B cell (primary cell): ENCODE results near the gene PSMD9. TPM values are rescaled to one million over a fixed set of nuclear protein-coding genes. Genes with fewer than 3 reads are reported as not detected.
"Not testable (repeated sequence)": the region's sequence is repeated elsewhere in the genome, so short reads cannot be mapped to it uniquely, and the experiment has no call there.

ENCODE experiments used
- ATAC-seq: fragments of 200-7000 bp; cut with Tn5 transposase; one replicate; pipeline ENCODE4 v1.10.0; 2021; ENCODE audit warnings: low read depth, mild to moderate bottlenecking, moderate number of reproducible peaks, moderate library complexity
- CTCF ChIA-PET: fragments of 350-600 bp; sonication (Branson Sonifier 250); formaldehyde crosslinking; loops from one replicate; lab custom pipeline; 2021; ENCODE audit warnings: antibody characterized with exemption, inconsistent platforms; lab: Charles Lee
- POLR2A ChIA-PET: fragments of 350-600 bp; sonication (Branson Sonifier 250); formaldehyde crosslinking; loops from one replicate; lab custom pipeline; 2021; ENCODE audit warnings: antibody characterized with exemption; lab: Charles Lee
- DNase-seq: peaks from one replicate; pipeline ENCODE4 v3.0.0; 2013
- H2AFZ ChIP-seq: 2 replicates; pipeline ENCODE4 v1.6.1; 2012; ENCODE audit warnings: mild to moderate bottlenecking, low read depth, low read length; ENCODE audit not compliant: insufficient read depth, poor library complexity, severe bottlenecking
- H3K27ac ChIP-seq, 2 donors: 1 replicate in 1 of 2; 2 replicates in 1 of 2; pipeline ENCODE4 v1.5.1; 2012 to 2013; ENCODE audit warnings: low read length in 2 of 2, mild to moderate bottlenecking in 2 of 2, moderate library complexity in 1 of 2
- H3K27me3 ChIP-seq, 4 experiments: fragments of 200-600 bp in 1 of 4; sonication (generic) in 1 of 4; replicated peaks in 1 of 4; 1 replicate in 2 of 4; 2 replicates in 2 of 4; pipeline versions ENCODE4 v1.6.1 to v1.7.0; 2013 to 2016; ENCODE audit warnings: low read length in 3 of 4, mild to moderate bottlenecking in 2 of 4, mixed read lengths in 1 of 4, moderate library complexity in 1 of 4; ENCODE audit not compliant: insufficient read depth in 4 of 4, control insufficient read depth in 3 of 4; ENCODE audit errors: control extremely low read depth in 1 of 4
- H3K36me3 ChIP-seq, 2 experiments: replicated peaks in 1 of 2; 1 replicate in 1 of 2; 2 replicates in 1 of 2; pipeline versions ENCODE4 v1.6.1 to v1.7.1; 2013; ENCODE audit warnings: low read length in 1 of 2; ENCODE audit not compliant: insufficient read depth in 2 of 2, control insufficient read depth in 1 of 2; ENCODE audit errors: control extremely low read depth in 1 of 2, extremely low read depth in 1 of 2
- H3K4me1 ChIP-seq, 2 donors: fragments of 200-600 bp in 1 of 2; sonication (generic) in 1 of 2; 1 replicate in 1 of 2; 2 replicates in 1 of 2; pipeline versions ENCODE4 v1.5.1 to v1.6.1; 2013 to 2017; ENCODE audit warnings: low read length in 2 of 2; ENCODE audit not compliant: control insufficient read depth in 2 of 2, insufficient read depth in 2 of 2
- H3K4me2 ChIP-seq: replicated peaks from 2 replicates; pipeline ENCODE3; 2012; ENCODE audit warnings: mild to moderate bottlenecking, low read depth, low read length; ENCODE audit not compliant: poor library complexity, severe bottlenecking
- H3K4me3 ChIP-seq, 5 experiments: fragments of 200-600 bp in 1 of 5; sonication (generic) in 1 of 5; 1 replicate in 3 of 5; 2 replicates in 2 of 5; pipeline versions ENCODE4 v1.5.1 to v1.7.0; 2011 to 2016; ENCODE audit warnings: low read length in 4 of 5, mild to moderate bottlenecking in 4 of 5, low read depth in 2 of 5, control low read depth in 1 of 5, moderate library complexity in 1 of 5; ENCODE audit not compliant: insufficient read depth in 1 of 5; ENCODE audit errors: control extremely low read depth in 1 of 5, extremely low read depth in 1 of 5
- H3K79me2 ChIP-seq: fragments of 200-600 bp; sonication (generic); one replicate; pipeline ENCODE4 v1.6.0; 2016; ENCODE audit warnings: low read length; ENCODE audit not compliant: control insufficient read depth, insufficient read depth
- H3K9ac ChIP-seq: fragments of 200-600 bp; sonication (generic); 2 replicates; pipeline ENCODE4 v1.6.1; 2017; ENCODE audit warnings: mild to moderate bottlenecking, low read length, moderate library complexity
- H3K9me3 ChIP-seq, 3 donors: one replicate each; pipeline versions ENCODE4 v1.6.1 to v1.7.1; 2013; ENCODE audit warnings: low read length in 2 of 3; ENCODE audit not compliant: control insufficient read depth in 2 of 3, insufficient read depth in 1 of 3; ENCODE audit errors: control extremely low read depth in 1 of 3
- H4K20me1 ChIP-seq: 2 replicates; pipeline ENCODE4 v1.6.0; 2012; ENCODE audit warnings: mild to moderate bottlenecking, low read length; ENCODE audit not compliant: insufficient read depth, control insufficient read depth, poor library complexity, severe bottlenecking
- H3K27ac Mint-ChIP-seq: one replicate; pipeline ENCODE4 v1.8.0; 2021; ENCODE audit warnings: mixed read lengths
- H3K27me3 Mint-ChIP-seq: one replicate; pipeline ENCODE4 v1.8.0; 2021; ENCODE audit warnings: mixed read lengths
- H3K4me1 Mint-ChIP-seq: one replicate; pipeline ENCODE4 v1.8.0; 2021; ENCODE audit warnings: mixed read lengths
- H3K4me3 Mint-ChIP-seq: one replicate; pipeline ENCODE4 v1.8.0; 2021; ENCODE audit warnings: mixed read lengths
- H3K9me3 Mint-ChIP-seq: one replicate; pipeline ENCODE4 v1.8.0; 2022; ENCODE audit warnings: mixed read lengths; ENCODE audit not compliant: insufficient read depth
- EZH2 ChIP-seq: IDR thresholded peaks from 2 replicates; pipeline ENCODE4 v1.6.1; 2012; ENCODE audit warnings: borderline replicate concordance, low read depth, mild to moderate bottlenecking, moderate library complexity, low read length; ENCODE audit not compliant: insufficient read depth, poor library complexity, severe bottlenecking
- WGBS: methylation state at CpG from one replicate; pipeline ENCODE4 v1.1.5; 2013; ENCODE audit warnings: missing lambda C conversion rate; ENCODE audit not compliant: insufficient coverage; 5-methylcytosine and 5-hydroxymethylcytosine counted together
- intact Hi-C: fragments of 100-400 bp; cut with micrococcal nuclease; formaldehyde crosslinking; loops from one replicate; pipeline ENCODE4 v1.10.0; 2022
- polyA plus RNA-seq: library from polyadenylated mRNA; depleted of rRNA; stranded (reverse); fragments of >200 nt; gene quantifications from 2 replicates; pipeline ENCODE4 v1.2.3, GENCODE V29; 2012
- total RNA-seq, 2 donors: library from RNA; stranded (reverse); fragments of 120-200 nt in 1 of 2; gene quantifications; 1 replicate in 1 of 2; 2 replicates in 1 of 2; pipeline versions ENCODE4 v1.2.3 to v1.2.4, GENCODE V29; 2013 to 2022
- TF ChIP-seq, protein P1 (sequence below): fragments of 200-600 bp; IDR thresholded peaks from one replicate; pipeline ENCODE4 v1.8.0; 2022; ENCODE audit warnings: antibody characterized with exemption, mild to moderate bottlenecking

Gene PSMD9
- total and polyA plus RNA-seq, 2 donors (not counting 1 experiment from before 2014, with no cell fraction given): 37.1 to 83.4 TPM

DNA sequence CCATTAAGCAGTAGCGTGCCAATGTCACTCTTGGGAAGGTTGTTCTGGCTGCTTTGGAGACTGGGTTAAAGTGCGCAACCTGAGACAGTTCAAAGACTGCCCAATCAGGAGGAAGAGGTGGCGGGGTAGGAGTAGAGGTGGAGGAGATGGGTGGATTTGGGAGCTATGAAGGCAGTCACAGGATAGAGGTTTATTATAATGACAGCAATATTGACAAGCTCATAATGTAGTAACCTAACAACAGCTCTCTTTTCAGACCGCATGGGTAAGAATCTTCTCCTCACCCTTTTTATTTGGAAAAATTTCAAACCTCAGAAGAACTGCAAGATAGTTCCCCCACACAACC lies 5.3 kb upstream of the PSMD9 start:
- TF ChIP-seq, protein P1, sequence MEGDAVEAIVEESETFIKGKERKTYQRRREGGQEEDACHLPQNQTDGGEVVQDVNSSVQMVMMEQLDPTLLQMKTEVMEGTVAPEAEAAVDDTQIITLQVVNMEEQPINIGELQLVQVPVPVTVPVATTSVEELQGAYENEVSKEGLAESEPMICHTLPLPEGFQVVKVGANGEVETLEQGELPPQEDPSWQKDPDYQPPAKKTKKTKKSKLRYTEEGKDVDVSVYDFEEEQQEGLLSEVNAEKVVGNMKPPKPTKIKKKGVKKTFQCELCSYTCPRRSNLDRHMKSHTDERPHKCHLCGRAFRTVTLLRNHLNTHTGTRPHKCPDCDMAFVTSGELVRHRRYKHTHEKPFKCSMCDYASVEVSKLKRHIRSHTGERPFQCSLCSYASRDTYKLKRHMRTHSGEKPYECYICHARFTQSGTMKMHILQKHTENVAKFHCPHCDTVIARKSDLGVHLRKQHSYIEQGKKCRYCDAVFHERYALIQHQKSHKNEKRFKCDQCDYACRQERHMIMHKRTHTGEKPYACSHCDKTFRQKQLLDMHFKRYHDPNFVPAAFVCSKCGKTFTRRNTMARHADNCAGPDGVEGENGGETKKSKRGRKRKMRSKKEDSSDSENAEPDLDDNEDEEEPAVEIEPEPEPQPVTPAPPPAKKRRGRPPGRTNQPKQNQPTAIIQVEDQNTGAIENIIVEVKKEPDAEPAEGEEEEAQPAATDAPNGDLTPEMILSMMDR: no peak
- no peak for TF ChIP-seq EZH2

DNA sequence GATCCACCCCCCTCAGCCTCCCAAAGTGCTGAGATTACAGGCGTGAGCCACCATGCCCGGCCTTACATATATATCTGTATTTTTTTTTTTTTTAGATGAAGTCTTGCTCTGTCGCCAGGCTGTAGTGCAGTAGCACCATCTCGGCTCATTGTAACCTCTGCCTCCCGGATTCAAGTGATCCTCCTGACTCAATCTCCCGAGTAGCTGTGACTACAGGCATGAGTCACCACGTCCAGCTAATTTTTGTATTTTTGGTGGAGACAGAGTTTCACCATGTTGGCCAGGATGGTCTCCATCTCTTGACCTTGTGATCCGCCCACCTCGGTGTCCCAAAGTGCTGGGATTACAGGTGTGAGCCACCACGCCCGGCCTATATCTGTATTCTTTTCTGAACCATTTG lies 3.5 kb upstream of the PSMD9 start:
- not testable (repeated sequence) for H4K20me1 ChIP-seq

More for the DNA sequence above, 5.3 kb upstream of the PSMD9 start:
- H3K79me2 ChIP-seq: no peaks in the 10 kb centered on the region
- ATAC-seq (no peak), DNase-seq (no peak)
- no peaks in the 10 kb centered on the region for H3K9me3 Mint-ChIP-seq
- H3K4me3 Mint-ChIP-seq: no peak overlapping the region
- no peak overlapping the region for H3K27ac Mint-ChIP-seq
- H2AFZ ChIP-seq: no peak overlapping the region
- H3K4me1 Mint-ChIP-seq: peaks cover 5% of the 10 kb centered on the region
- H3K27ac ChIP-seq: no peak overlapping the region
- peaks cover 8% of the 10 kb centered on the region for H3K27me3 Mint-ChIP-seq
- no peak overlapping the region for H3K4me3 ChIP-seq
- intact Hi-C loops: no loop called here
- no peak overlapping the region for H3K9ac ChIP-seq
- POLR2A ChIA-PET: no interaction called here
- no peak overlapping the region for H3K4me2 ChIP-seq
- H3K4me1 ChIP-seq: peaks cover 4 to 6% of the 10 kb centered on the region in 2 donors
- peaks cover 0 to 1% (median 0%) of the 10 kb centered on the region in 3 donors for H3K9me3 ChIP-seq
- no peaks in the 10 kb centered on the region for H3K36me3 ChIP-seq
- no peaks in the 10 kb centered on the region for H4K20me1 ChIP-seq
- peaks cover 0 to 5% (median 0%) of the 10 kb centered on the region in 4 experiments for H3K27me3 ChIP-seq
- CTCF ChIA-PET: interaction anchor here (0.7 to 1.6 kb wide), 3 partner anchors 71 to 89 kb away, joined by 3 to 7 read pairs (median 5); partner anchors contain the start of gene RHOF
- 94% methylated on average over 2 of the region's 4 CpGs for WGBS

More for the DNA sequence above, 3.5 kb upstream of the PSMD9 start:
- H3K36me3 ChIP-seq, H3K27ac ChIP-seq, ATAC-seq, H3K9me3 ChIP-seq, CTCF ChIA-PET, POLR2A ChIA-PET, H3K27me3 ChIP-seq, H2AFZ ChIP-seq, H3K27me3 Mint-ChIP-seq, H3K4me3 Mint-ChIP-seq, DNase-seq, H3K9me3 Mint-ChIP-seq, H3K4me3 ChIP-seq, H3K9ac ChIP-seq, H3K27ac Mint-ChIP-seq, H3K79me2 ChIP-seq, H3K4me2 ChIP-seq: not testable (repeated sequence)
- peaks cover 23% of the 10 kb centered on the region for H3K4me1 Mint-ChIP-seq
- 89% methylated on average over 6 of the region's 11 CpGs for WGBS
- intact Hi-C loops: loop anchor here (5.0 kb wide), 1 partner anchor 1198 kb away; the partner anchor contains the start of gene MLEC
- peaks cover 15 to 18% of the 10 kb centered on the region in 2 donors for H3K4me1 ChIP-seq
